ENCODE data around the gene ROBO4. TPM values are rescaled to one million over a fixed set of nuclear protein-coding genes. Genes with fewer than 3 reads are reported as not detected.

ROBO4 gene
- total and polyA plus RNA-seq, 8 donors: 1.8 to 49.6 (median 6.1) TPM

- WGBS, 5 donors: 9 to 24% (median 12%) methylated on average over 8 of the region's 8 CpGs
- Histone ChIP-seq H3K4me3 (no peak overlapping the region), H3K9me3 (peaks cover 0 to 4% (median 0%) of the 10 kb centered on the region in 4 donors), H3K27ac (no peak overlapping the region), H3K27me3 (peaks cover 8 to 100% (median 88%) of the 10 kb centered on the region in 3 donors), H3K36me3 (no peaks in the 10 kb centered on the region), H3K4me1 (peaks cover 14 to 34% (median 22%) of the 10 kb centered on the region in 4 donors)
- intact Hi-C loops (cut with DNase I; ENCODE audit: low total_unique reads): no loop called here
- no peak for TF ChIP-seq POLR2AphosphoS5 (IDR thresholded peaks at IDR 0.05)
- no peak for TF ChIP-seq CTCF (IDR thresholded peaks at IDR 0.05)
- TF ChIP-seq EP300 (IDR thresholded peaks at IDR 0.05): no peak
- TF ChIP-seq POLR2A (IDR thresholded peaks at IDR 0.05): no peak
- DNase-seq: no peak
Observed at GRCh38 chr11:124844664-124845079, 53.0 kb downstream of the ROBO4 start.

- intact Hi-C loops (cut with DNase I; ENCODE audit: low total_unique reads): no loop called here
- no peak for DNase-seq
- Histone ChIP-seq H3K27ac (no peak overlapping the region), H3K4me1 (peaks cover 23 to 43% (median 32%) of the 10 kb centered on the region in 4 donors), H3K36me3 (no peaks in the 10 kb centered on the region), H3K4me3 (no peak overlapping the region), H3K27me3 (peaks cover 18 to 100% (median 90%) of the 10 kb centered on the region in 3 donors), H3K9me3 (no peaks in the 10 kb centered on the region)
- TF ChIP-seq POLR2A (IDR thresholded peaks at IDR 0.05) (no peak), EP300 (IDR thresholded peaks at IDR 0.05) (no peak), CTCF (IDR thresholded peaks at IDR 0.05) (no peak), POLR2AphosphoS5 (IDR thresholded peaks at IDR 0.05) (no peak)
- WGBS, 5 donors: 5 to 11% (median 8%) methylated on average over 8 of the region's 8 CpGs
Observed at GRCh38 chr11:124843616-124843910, 54.1 kb downstream of the ROBO4 start.

- peak in 1 of 2 donors; percentile 51 for DNase-seq
- Histone ChIP-seq H3K36me3 (no peaks in the 10 kb centered on the region), H3K27me3 (peaks cover 18 to 99% (median 89%) of the 10 kb centered on the region in 3 donors), H3K9me3 (no peaks in the 10 kb centered on the region), H3K27ac (no peak overlapping the region), H3K4me1 (peaks cover 23 to 44% (median 32%) of the 10 kb centered on the region in 4 donors), H3K4me3 (no peak overlapping the region)
- intact Hi-C loops (cut with DNase I; ENCODE audit: low total_unique reads): no loop called here
- TF ChIP-seq EP300 (IDR thresholded peaks at IDR 0.05) (no peak), POLR2AphosphoS5 (IDR thresholded peaks at IDR 0.05) (no peak), POLR2A (IDR thresholded peaks at IDR 0.05) (no peak), CTCF (IDR thresholded peaks at IDR 0.05) (no peak)
- WGBS, 5 donors: 15 to 29% (median 20%) methylated on average over 4 of the region's 4 CpGs
Observed at GRCh38 chr11:124842305-124842704, 55.4 kb downstream of the ROBO4 start.

- 11 to 40% (median 35%) methylated on average over 2 of the region's 2 CpGs for WGBS, 5 donors
- H3K27me3 ChIP-seq: peaks cover 18 to 94% (median 85%) of the 10 kb centered on the region in 3 donors
- H3K36me3 ChIP-seq: no peaks in the 10 kb centered on the region
- no peaks in the 10 kb centered on the region for H3K9me3 ChIP-seq
- H3K27ac ChIP-seq: no peak overlapping the region
- DNase-seq: no peak
- no peak overlapping the region for H3K4me3 ChIP-seq
- TF ChIP-seq POLR2A (IDR thresholded peaks at IDR 0.05): no peak
- no peak for TF ChIP-seq EP300 (IDR thresholded peaks at IDR 0.05)
- no peak for TF ChIP-seq CTCF (IDR thresholded peaks at IDR 0.05)
- no peak for TF ChIP-seq POLR2AphosphoS5 (IDR thresholded peaks at IDR 0.05)
- peaks cover 23 to 47% (median 33%) of the 10 kb centered on the region in 4 donors for H3K4me1 ChIP-seq
- intact Hi-C loops (cut with DNase I; ENCODE audit: low total_unique reads): no loop called here
Observed at GRCh38 chr11:124841840-124842239, 55.8 kb downstream of the ROBO4 start.

Measured in stomach (tissue), 9 donors.